Measurements from ENCODE around the gene ZDHHC7.

The ZDHHC7 gene

DNA sequence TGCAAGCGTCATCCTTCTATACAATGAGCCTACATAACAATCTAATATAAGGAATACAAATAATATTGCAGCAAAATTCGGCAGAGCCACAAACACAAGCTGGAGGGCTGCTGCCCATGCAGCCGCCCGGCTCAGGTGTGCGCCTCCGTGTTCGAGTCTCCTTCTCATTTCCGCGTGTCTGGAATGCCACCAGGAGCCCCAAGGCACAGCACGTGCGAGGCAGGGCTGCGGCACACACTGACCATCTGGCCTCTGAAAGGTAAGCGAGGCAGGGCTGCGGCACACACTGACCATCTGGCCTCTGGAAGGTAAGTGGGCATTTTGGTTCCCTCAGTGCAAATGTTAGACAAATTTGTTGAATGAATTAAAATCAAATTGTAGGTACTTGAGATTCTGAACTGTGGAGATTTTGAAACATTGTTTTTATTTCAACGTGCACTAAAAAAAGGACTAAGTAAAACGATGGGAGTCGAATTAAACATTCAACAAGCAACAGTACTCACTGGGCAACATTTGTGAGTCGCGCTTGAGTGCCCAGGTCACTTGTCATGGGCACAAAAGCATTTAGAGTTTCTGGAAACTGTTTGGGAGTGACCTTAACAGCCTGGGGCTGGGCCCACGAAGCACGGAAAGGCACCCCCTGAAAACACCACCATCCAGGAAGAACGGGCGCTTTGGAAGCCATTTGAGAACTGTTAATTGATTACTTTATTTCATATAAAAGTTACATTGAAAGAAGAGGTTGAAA lies 37.4 kb downstream of the ZDHHC7 start:
- TF ChIP-seq CTCF (IDR thresholded peaks at IDR 0.05; ENCODE audit: low read depth, low read length), result no peak
- no peak for DNase-seq (ENCODE audit: extremely low read depth, low read depth)

GRCh38 chr16:84973236-84973635 lies 38.1 kb downstream of the ZDHHC7 start:
- no peak for TF ChIP-seq CTCF (IDR thresholded peaks at IDR 0.05; ENCODE audit: low read depth, low read length)
- DNase-seq (ENCODE audit: extremely low read depth, low read depth), result no peak

DNA sequence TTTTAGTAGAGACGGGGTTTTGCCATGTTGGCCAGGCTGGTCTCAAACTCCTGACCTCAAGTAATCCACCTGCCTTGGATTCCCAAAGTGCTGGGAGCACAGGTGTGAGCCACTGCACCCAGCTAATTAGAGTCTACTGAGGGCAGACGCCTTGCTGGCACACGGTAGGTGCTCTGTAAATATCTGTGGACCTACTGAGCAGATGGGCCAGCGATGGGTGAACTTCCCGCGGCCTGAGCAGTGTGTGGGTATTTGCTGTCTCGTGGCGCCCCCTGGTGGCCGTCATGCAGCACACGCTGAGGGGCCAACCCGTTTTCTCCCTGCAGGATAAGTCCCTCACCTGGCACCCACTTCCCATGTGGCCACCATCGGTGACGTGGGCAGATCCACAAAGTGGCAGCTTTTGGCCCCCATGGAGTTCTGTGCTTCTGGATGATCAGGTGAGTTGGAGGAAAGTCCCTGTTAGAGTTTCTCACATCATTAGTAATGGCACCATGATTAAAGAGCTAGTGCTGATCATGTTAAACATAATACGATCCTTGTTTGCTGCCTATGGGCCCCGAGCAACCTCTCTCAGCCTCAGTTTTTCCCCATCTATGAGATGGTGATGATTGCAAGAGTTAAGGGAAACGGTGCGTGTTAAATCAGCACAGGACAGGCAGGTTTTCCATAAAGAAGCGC lies 40.7 kb downstream of the ZDHHC7 start:
- DNase-seq (ENCODE audit: extremely low read depth, low read depth), result peak; percentile 37
- TF ChIP-seq CTCF (IDR thresholded peaks at IDR 0.05; ENCODE audit: low read depth, low read length), result peak; percentile 89

GRCh38 chr16:84967828-84968227 lies 43.5 kb downstream of the ZDHHC7 start:
- no peak for TF ChIP-seq CTCF (IDR thresholded peaks at IDR 0.05; ENCODE audit: low read depth, low read length)
- no peak for DNase-seq (ENCODE audit: extremely low read depth, low read depth)

- DNase-seq (ENCODE audit: extremely low read depth, low read depth), result no peak
- TF ChIP-seq CTCF (IDR thresholded peaks at IDR 0.05; ENCODE audit: low read depth, low read length), result no peak
Observed at GRCh38 chr16:84965428-84966415, 45.6 kb downstream of the ZDHHC7 start.

DNA sequence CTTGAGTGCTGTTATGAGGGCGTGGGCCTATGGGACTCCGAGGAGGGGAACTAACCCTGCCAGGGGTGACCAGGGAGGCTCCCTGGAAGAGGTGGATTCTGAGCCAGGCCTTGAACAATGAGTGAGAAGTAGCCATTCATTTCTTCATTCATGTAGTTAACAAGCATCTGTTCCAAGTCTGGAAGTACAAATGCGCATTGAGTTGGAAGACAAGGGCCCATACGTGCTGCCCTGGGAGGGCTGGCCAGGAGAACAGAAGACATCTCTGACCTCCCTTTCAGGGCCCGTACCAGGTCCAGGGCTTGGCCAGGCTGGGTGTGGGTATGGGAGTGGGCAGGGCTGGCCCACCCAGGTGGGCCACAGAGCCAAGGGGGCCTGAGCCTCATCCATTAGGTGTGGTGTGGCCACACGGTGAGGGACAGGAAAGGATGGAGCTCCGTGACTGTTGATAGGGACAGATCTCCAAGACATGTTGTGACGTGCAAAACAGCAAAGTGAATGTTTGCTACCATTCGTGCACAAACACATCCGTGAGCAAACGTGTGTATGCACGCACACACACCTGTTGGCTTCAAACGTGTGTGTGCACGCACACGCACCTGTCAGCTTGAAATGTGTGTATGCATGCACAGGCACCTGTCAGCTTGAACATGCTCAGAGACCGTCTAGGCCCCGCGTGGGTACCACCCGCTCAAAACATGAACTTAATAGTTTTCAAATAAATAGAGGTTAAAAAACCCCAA lies 46.8 kb downstream of the ZDHHC7 start:
- no peak for TF ChIP-seq CTCF (IDR thresholded peaks at IDR 0.05; ENCODE audit: low read depth, low read length)
- DNase-seq (ENCODE audit: extremely low read depth, low read depth), result no peak
